PC-9 (cell line): Measurements from ENCODE around the gene SMCO2. TPM values are rescaled to one million over a fixed set of nuclear protein-coding genes. Genes with fewer than 3 reads are reported as not detected.

Experiments used
- BruUV-seq: library from RNA; stranded (reverse); fragments of 400-500 nt; replicated peaks from 2 replicates; lab custom pipeline; 2021; lab: Mats Ljungman, UMichigan
- CTCF ChIA-PET: fragments of 300-600 bp; sonication (Branson Sonifier 250); formaldehyde crosslinking; loops from one replicate; lab custom pipeline; 2022; ENCODE audit warnings: antibody characterized with exemption; lab: Charles Lee
- POLR2A ChIA-PET: fragments of 300-600 bp; sonication (Branson Sonifier 250); formaldehyde crosslinking; loops from one replicate; lab custom pipeline; 2022; ENCODE audit warnings: antibody characterized with exemption; ENCODE audit not compliant: unreplicated experiment; lab: Charles Lee
- DNase-seq, 2 experiments: peaks; one replicate each; pipeline versions ENCODE4 v3.0.0 to v3.0.0-alpha.2; 2015 to 2022; ENCODE audit warnings: mixed read lengths in 1 of 2
- H2AFZ ChIP-seq: fragments of 200-600 bp; sonication (generic); 2 replicates; pipeline ENCODE4 v1.8.1; 2017; ENCODE audit warnings: antibody characterized with exemption
- H3F3A ChIP-seq: fragments of 200-600 bp; sonication (generic); 2 replicates; pipeline ENCODE4 v1.8.1; 2017; ENCODE audit warnings: antibody characterized with exemption, mild to moderate bottlenecking, low read depth; ENCODE audit not compliant: insufficient read depth
- H3K27ac ChIP-seq: fragments of 200-600 bp; sonication (generic); 2 replicates; pipeline ENCODE4 v1.6.1; 2016; ENCODE audit warnings: mixed run types
- H3K27me3 ChIP-seq: fragments of 200-600 bp; sonication (generic); 2 replicates; pipeline ENCODE4 v1.6.1; 2016; ENCODE audit warnings: low read depth, mixed run types; ENCODE audit not compliant: insufficient read depth
- H3K36me3 ChIP-seq: fragments of 200-600 bp; sonication (generic); 2 replicates; pipeline ENCODE4 v1.6.1; 2016; ENCODE audit warnings: low read depth, mixed run types
- H3K4me1 ChIP-seq: fragments of 200-600 bp; sonication (generic); replicated peaks from 2 replicates; pipeline ENCODE4 v1.6.1; 2016; ENCODE audit warnings: mixed run types; ENCODE audit not compliant: insufficient read depth
- H3K4me2 ChIP-seq: fragments of 200-600 bp; sonication (generic); 2 replicates; pipeline ENCODE4 v1.6.1; 2017; ENCODE audit warnings: mixed run types
- H3K4me3 ChIP-seq: fragments of 200-600 bp; sonication (generic); 2 replicates; pipeline ENCODE4 v1.6.1; 2016; ENCODE audit warnings: mixed run types
- H3K79me2 ChIP-seq: fragments of 200-600 bp; sonication (generic); 2 replicates; pipeline ENCODE4 v1.6.1; 2017; ENCODE audit warnings: low read depth, mixed run types
- H3K9me2 ChIP-seq: fragments of 200-600 bp; sonication (generic); 2 replicates; pipeline ENCODE4 v1.8.1; 2017; ENCODE audit warnings: mild to moderate bottlenecking; ENCODE audit not compliant: insufficient read depth
- H3K9me3 ChIP-seq: fragments of 200-600 bp; sonication (generic); 2 replicates; pipeline ENCODE4 v1.8.1; 2016; ENCODE audit warnings: low read depth; ENCODE audit not compliant: insufficient read depth
- H4K20me1 ChIP-seq: fragments of 200-600 bp; sonication (generic); 2 replicates; pipeline ENCODE4 v1.8.1; 2017; ENCODE audit not compliant: insufficient read depth
- CTCF ChIP-seq: fragments of 200-600 bp; sonication (generic); conservative IDR thresholded peaks from 2 replicates; pipeline ENCODE4 v1.6.1; 2017; ENCODE audit warnings: mixed run types, antibody characterized with exemption, mild to moderate bottlenecking, moderate library complexity
- EZH2 ChIP-seq: fragments of 200-600 bp; sonication (generic); IDR thresholded peaks from 2 replicates; pipeline ENCODE4 v1.8.0; 2017; ENCODE audit warnings: antibody characterized with exemption, low read depth
- intact Hi-C: fragments of 100-400 bp; cut with micrococcal nuclease; formaldehyde crosslinking; loops from one replicate; pipeline ENCODE4 v1.10.0; 2022; ENCODE audit not compliant: unreplicated experiment
- total RNA-seq: library from RNA; stranded (reverse); gene quantifications from 2 replicates; pipeline ENCODE4 v1.2.3, GENCODE V29; 2021

The SMCO2 gene
- total RNA-seq, 1 experiment from 2014 or later: 3.7 TPM

GRCh38 chr12:27491226-27491625, 44.7 kb downstream of the SMCO2 start:
- DNase-seq: no peak
- Histone ChIP-seq H3K36me3 (no peaks in the 10 kb centered on the region), H2AFZ (no peak overlapping the region), H3K79me2 (no peaks in the 10 kb centered on the region), H3K4me3 (no peak overlapping the region), H4K20me1 (no peaks in the 10 kb centered on the region), H3F3A (no peaks in the 10 kb centered on the region), H3K4me1 (no peaks in the 10 kb centered on the region), H3K4me2 (no peak overlapping the region), H3K27ac (no peak overlapping the region), H3K9me2 (no peaks in the 10 kb centered on the region), H3K27me3 (no peaks in the 10 kb centered on the region), H3K9me3 (no peaks in the 10 kb centered on the region)
- BruUV-seq: no TSS peak
- POLR2A ChIA-PET: interaction anchor here (0.6 kb wide), 1 partner anchor 1390 kb away, joined by 3 read pairs; no protein-coding TSS in a partner anchor
- TF ChIP-seq CTCF (no peak), EZH2 (no peak)
- intact Hi-C loops: no loop called here
- CTCF ChIA-PET: no interaction called here

- H3K9me2 ChIP-seq: no peaks in the 10 kb centered on the region
- H3K27ac ChIP-seq: no peak overlapping the region
- H3K9me3 ChIP-seq: no peaks in the 10 kb centered on the region
- H4K20me1 ChIP-seq: no peaks in the 10 kb centered on the region
- TF ChIP-seq CTCF: no peak
- no peak for TF ChIP-seq EZH2
- ChIA-PET CTCF (no interaction called here), POLR2A (no interaction called here)
- H3K4me3 ChIP-seq: no peak overlapping the region
- H3K27me3 ChIP-seq: no peaks in the 10 kb centered on the region
- no TSS peak for BruUV-seq
- DNase-seq: no peak
- H3K79me2 ChIP-seq: no peaks in the 10 kb centered on the region
- H3K4me1 ChIP-seq: no peaks in the 10 kb centered on the region
- no peaks in the 10 kb centered on the region for H3K36me3 ChIP-seq
- intact Hi-C loops: no loop called here
- no peak overlapping the region for H3K4me2 ChIP-seq
- H2AFZ ChIP-seq: no peak overlapping the region
- no peaks in the 10 kb centered on the region for H3F3A ChIP-seq
Measured at GRCh38 chr12:27493260-27493940, 46.9 kb downstream of the SMCO2 start.

- Histone ChIP-seq H3K36me3 (no peaks in the 10 kb centered on the region), H3K9me3 (no peaks in the 10 kb centered on the region), H3F3A (no peaks in the 10 kb centered on the region), H3K27me3 (no peaks in the 10 kb centered on the region), H3K27ac (no peak overlapping the region), H3K4me3 (no peak overlapping the region), H3K9me2 (no peaks in the 10 kb centered on the region), H3K4me1 (no peaks in the 10 kb centered on the region), H3K79me2 (no peaks in the 10 kb centered on the region), H2AFZ (no peak overlapping the region), H4K20me1 (no peaks in the 10 kb centered on the region), H3K4me2 (no peak overlapping the region)
- intact Hi-C loops: no loop called here
- no TSS peak for BruUV-seq
- ChIA-PET POLR2A (no interaction called here), CTCF (no interaction called here)
- DNase-seq: no peak
- TF ChIP-seq EZH2 (no peak), CTCF (no peak)
Measured at GRCh38 chr12:27497446-27497845, 50.9 kb downstream of the SMCO2 start.
